CD4-positive, alpha-beta T cell treated with Interleukin-17A for 1 hour (primary cell): ENCODE results near the gene PXT1.
"Not testable (repeated sequence)": the region's sequence is repeated elsewhere in the genome, so short reads cannot be mapped to it uniquely, and the experiment has no call there.

Experiments
- DNase-seq: peaks from one replicate; pipeline ENCODE4 v3.0.0-alpha.2; 2020

The PXT1 gene

GRCh38 chr6:36443471-36444428, 1.1 kb upstream of the PXT1 start:
- DNase-seq: peak; percentile 34

DNA sequence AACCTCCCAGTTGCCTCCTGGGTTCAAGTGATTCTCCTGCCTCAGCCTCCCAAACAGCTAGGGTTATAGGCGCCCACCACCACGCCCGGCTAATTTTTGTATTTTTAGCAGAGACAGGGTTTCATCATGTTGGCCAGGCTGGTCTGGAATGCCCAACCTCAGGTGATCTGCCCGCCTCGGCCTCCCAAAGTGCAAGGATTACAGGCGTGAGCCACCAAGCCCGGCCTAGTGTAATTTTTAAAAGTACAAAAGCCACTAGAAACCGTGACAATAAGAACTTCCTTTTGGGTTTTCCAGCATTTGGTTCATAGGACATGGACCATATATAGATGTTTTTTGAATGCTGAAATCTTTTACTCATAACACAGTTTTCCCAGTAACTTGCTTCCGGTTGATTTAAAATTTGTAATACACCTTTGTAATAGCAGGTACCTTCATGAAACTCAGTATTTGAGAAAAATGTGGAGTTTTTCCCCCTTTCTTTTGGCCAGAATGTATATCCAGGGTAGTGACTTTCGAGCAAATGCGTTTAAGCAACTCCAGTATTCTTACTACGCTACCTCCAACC, 467 bp downstream of the PXT1 start:
- no peak for DNase-seq

GRCh38 chr6:36441307-36441894, 1.3 kb downstream of the PXT1 start:
- DNase-seq: peak; percentile 86

- no peak for DNase-seq
Measured at GRCh38 chr6:36436466-36436865, 6.2 kb downstream of the PXT1 start.

DNA sequence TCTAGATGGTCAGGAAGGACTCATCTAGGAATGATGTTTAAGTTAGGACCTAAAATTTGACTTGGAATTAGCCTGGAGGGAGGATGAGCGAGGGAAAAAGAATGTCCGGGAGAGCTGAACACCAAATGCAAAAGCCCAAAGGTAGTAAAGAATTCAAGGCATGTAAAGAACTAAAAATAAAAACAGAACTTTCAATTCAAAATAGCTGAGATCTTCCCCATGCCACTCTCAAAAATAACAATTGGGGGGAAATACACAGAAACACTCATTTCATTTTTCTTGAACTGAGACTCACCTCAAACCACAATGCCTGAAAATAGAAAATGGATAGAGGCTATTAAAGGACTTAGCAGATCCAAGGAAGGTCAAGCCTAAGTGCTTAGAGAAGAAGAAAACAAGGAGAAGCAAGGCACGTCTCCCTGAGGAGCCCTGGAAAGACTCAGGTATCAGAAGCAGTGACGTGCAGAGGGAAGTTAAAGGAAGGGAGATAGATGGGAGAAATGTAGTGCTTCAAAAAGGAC, 10.4 kb downstream of the PXT1 start:
- DNase-seq: no peak

GRCh38 chr6:36431197-36431596, 11.5 kb downstream of the PXT1 start:
- no peak for DNase-seq

- no peak for DNase-seq
Measured at GRCh38 chr6:36430351-36430750, 12.3 kb downstream of the PXT1 start.

DNA sequence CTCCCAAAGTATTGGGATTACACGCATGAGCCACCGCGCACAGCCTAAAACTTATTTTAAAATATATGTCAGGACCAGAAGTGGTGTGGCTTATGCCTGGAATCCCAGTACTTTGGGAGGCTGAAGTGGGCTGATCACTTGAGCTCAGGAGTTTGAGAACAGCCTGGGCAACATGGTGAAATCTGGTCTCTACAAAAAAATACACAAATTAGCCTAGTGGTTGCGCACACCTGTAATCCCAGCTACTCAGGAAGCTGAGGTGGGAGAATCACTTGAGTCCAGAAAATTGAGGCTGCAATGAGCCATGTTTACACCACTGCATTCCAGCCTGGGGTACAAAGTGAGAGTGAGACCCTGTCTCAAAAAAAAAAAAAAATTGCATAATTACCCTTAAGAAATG, 13.7 kb downstream of the PXT1 start:
- DNase-seq: no peak

DNA sequence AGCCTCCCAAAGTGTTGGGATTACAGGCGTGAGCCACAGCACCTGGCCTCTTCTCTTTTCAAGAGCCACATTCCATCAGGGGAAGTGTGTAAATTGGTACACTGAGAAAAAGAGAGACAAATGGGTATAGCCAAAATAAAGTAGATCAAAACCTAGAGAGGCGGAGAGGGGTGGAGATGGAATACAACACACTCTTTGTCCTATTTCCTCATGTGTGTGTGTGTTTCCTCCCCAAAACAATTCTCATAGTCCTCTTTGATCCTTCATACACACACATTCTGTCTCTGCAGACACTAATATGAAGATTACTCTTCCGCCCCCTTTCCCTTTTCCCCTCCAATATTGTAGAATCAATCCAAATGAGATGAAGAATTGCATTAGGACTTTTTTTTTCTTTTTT, 16.0 kb downstream of the PXT1 start:
- DNase-seq: no peak

DNA sequence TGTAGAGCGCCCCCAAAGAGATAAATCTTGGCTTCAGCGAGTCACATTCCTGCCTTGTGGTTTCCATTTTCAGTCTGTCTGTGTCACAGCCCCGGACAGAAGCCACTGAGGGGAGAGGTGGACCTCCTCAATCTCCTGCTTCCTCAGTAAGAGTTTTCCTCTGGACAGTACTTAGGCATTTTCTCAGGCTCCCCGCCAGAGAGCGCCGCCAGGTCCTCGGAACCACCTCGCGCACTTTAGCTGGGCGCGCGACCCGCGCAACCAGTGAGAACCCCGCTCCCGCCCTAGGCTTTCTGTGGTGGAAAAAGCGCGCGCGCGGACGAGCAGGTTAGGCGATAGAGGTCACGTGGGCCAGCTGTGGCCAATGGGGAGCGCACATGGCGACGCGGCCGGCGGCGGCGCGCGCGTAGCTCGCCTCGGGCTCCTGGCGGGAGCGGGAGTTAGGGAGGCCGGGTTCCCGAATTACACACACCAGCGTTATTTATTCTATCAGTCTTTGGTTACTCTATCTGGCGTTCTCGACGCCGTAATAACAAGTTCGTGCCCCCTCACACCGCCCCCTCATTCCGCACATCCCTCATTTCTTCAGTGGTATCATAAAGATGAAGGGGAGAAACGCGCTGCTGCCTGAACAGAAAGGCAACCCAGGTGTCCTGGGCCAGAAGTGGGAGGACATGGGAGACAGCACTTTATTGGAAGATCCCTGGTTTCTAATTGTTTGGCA, 19.4 kb downstream of the PXT1 start:
- peak; percentile 98 for DNase-seq

DNA sequence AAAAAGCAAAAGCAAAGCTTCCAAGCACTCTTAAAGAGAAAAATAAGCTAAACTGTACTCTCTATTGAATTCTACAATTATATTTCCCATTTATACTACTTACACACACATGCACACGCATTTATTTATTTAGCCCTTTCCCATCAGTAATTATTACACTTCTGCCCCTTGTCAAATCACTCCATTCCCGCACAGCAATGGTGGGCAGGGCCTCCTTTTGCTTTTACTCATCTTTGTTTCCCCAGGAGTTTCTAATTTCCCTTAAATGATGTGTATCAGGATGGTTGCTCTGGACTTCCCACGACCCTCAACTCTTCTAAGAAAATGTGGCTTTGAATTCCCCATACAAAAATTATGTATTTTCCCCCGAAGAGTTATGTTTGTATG, 19.9 kb downstream of the PXT1 start:
- DNase-seq: no peak

- DNase-seq: no peak
Measured at GRCh38 chr6:36419310-36419709, 23.3 kb downstream of the PXT1 start.

DNA sequence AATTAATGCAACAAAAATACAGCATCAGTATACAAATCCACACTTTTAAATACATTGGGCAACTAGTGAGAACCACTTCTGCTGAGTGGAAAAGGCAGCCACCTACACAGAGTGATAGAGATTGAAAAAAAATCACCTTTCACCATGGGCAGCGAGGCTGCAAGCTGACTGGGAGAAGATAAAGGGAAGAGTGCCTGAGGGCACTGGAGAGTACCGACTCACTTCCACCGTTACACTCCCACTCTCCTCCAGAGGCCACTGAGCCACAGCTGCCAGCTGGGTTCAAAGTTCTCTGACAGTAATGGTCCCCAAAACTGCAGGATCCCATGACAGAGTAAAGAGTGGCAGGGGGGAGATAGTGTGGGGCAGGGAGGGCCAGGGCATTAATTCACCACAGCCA, 24.1 kb downstream of the PXT1 start:
- no peak for DNase-seq

- DNase-seq: no peak
Measured at GRCh38 chr6:36414481-36414880, 28.2 kb downstream of the PXT1 start.

DNA sequence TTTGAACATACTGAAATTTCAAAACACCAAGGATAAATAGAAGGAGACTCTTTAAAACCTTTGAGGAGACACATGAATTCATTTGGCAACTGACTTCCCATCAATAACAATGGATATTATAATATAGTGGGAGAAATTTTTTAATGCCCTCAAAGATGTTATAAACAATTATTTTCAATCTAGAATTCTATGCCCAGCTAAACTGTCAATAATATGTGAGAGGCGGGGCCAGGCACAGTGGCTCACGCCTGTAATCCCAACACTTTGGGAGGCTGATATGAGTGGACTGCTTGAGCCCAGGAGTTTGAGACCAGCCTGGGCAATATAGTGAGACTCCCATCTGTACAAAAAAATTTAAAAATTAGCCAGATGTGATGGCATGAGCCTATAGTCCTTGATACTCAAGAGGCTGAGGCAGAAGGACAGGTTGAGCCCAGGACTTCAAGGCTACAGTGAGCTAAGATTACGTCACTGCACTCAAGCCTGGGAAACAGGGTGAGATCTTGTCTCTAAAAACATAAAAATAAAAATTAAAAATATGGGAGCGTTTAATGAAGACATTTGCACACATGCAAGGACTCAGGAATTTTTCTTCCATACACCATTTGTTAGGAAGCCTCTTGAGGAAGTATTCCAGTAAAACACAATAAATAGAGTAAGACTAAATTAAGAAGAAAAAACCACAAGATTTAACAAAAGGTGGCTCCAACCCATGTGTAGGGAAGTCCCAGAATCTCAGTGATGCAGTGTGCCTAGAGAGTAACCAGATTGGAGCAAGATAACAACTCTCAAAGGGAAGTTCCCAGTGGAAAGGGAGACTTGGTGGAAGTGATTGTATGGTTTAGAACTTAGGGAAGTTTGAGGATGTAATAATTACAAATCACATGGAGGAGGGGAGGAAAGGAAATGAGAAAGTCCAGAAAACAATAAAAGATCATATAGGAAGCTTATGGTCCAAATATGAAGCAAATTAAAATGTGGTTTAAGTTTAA, 28.9 kb downstream of the PXT1 start:
- DNase-seq: no peak

- DNase-seq: not testable (repeated sequence)
Measured at GRCh38 chr6:36409718-36410117, 32.9 kb downstream of the PXT1 start.

DNA sequence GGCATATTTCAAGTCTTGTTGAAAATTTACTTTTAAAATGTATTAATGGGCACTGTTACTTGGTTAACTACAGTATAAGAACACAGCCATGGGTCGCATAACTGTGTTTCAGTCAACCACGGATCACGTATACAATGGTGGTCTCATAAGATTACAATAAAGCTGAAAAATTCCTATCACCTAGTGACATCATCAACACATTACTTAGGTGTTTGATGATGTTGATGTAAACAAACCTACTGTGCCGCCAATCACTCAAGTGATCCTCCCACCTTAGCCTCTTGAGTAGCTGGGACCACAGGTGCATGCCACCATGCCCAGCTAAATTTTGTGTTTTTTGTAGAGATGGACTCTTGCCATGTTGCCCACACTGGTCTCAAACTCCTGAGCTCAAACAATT, 38.5 kb downstream of the PXT1 start:
- DNase-seq: no peak

GRCh38 chr6:36402481-36402880, 40.2 kb downstream of the PXT1 start:
- no peak for DNase-seq

- no peak for DNase-seq
Measured at GRCh38 chr6:36399970-36400369, 42.7 kb downstream of the PXT1 start.

GRCh38 chr6:36392621-36393020, 50.0 kb downstream of the PXT1 start:
- no peak for DNase-seq

- no peak for DNase-seq
Measured at GRCh38 chr6:36389353-36389752, 53.3 kb downstream of the PXT1 start.
